Measurements from ENCODE around the gene LCE1D.

Gene LCE1D

DNA sequence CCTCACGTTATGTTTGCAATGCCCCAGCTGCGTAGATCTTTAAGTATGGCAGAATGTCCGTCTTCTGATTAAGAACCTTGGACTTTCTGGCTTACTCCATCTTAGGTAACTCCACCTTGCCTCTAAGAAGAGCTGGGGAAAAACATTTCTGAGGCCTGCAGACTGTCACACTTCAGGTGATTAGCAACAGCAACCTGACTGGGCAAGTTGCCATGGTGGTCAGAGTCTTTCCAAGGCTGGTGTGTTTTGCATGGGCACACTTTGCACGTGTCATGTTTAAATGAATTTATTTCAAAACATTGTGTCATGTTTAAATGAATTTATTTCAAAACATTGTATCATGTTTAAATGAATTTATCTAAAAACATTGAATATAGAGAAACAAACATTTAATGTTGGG lies 37.9 kb upstream of the LCE1D start:
- H3K27me3 Mint-ChIP-seq (ENCODE audit: low read depth, poor library complexity), result peaks cover 4% of the 10 kb centered on the region
- no peak for TF ChIP-seq CTCF (IDR thresholded peaks at IDR 0.05)
- peaks cover 6% of the 10 kb centered on the region for H3K36me3 Mint-ChIP-seq (ENCODE audit: low read depth)
- no peak overlapping the region for H3K4me3 Mint-ChIP-seq
- no peaks in the 10 kb centered on the region for H3K4me1 Mint-ChIP-seq
- no peak for DNase-seq
- peaks cover 96% of the 10 kb centered on the region for H3K9me3 Mint-ChIP-seq
- H3K27ac Mint-ChIP-seq, result no peak overlapping the region

DNA sequence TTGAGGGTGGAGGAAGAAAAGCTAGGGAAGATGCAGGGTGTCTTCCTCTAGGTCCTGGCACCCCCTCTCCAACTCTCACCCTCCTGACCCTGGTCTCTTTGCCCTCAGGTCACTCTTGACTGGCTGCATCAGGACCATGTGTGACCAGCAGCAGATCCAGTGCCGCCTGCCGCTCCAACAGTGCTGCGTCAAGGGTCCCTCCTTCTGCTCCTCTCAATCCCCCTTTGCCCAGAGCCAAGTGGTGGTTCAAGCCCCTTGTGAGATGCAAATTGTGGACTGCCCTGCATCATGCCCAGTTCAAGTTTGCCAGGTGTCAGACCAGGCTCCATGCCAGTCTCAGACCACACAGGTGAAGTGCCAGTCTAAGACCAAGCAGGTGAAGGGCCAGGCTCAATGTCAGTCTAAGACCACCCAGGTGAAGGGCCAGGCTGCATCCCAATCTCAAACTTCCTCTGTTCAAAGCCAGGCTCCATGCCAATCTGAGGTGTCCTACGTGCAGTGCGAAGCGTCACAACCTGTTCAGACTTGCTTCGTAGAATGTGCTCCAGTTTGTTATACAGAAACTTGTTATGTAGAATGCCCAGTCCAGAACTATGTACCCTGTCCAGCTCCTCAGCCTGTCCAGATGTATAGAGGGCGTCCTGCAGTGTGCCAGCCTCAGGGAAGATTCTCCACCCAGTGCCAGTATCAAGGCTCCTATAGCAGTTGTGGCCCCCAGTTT lies 36.9 kb upstream of the LCE1D start:
- H3K9me3 Mint-ChIP-seq, result peaks cover 95% of the 10 kb centered on the region
- no peak overlapping the region for H3K4me3 Mint-ChIP-seq
- no peak for DNase-seq
- peaks cover 4% of the 10 kb centered on the region for H3K27me3 Mint-ChIP-seq (ENCODE audit: low read depth, poor library complexity)
- H3K4me1 Mint-ChIP-seq, result no peaks in the 10 kb centered on the region
- peaks cover 6% of the 10 kb centered on the region for H3K36me3 Mint-ChIP-seq (ENCODE audit: low read depth)
- TF ChIP-seq CTCF (IDR thresholded peaks at IDR 0.05), result no peak
- H3K27ac Mint-ChIP-seq, result no peak overlapping the region

DNA sequence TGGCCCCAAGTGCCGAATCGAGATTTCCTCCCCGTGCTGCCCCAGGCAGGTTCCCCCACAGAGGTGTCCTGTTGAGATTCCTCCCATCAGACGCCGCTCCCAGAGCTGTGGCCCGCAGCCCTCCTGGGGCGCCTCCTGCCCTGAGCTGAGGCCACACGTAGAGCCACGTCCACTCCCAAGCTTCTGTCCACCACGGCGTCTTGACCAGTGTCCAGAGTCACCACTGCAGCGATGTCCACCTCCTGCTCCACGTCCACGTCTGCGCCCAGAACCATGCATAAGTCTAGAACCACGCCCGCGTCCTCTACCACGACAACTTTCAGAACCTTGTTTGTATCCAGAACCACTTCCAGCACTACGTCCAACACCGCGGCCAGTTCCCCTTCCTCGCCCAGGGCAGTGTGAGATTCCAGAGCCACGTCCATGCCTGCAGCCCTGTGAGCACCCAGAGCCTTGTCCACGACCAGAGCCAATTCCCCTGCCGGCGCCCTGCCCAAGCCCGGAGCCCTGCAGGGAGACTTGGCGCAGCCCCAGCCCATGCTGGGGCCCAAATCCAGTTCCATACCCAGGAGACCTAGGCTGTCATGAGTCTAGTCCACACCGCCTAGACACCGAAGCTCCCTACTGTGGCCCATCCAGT lies 35.9 kb upstream of the LCE1D start:
- Mint-ChIP-seq H3K27me3 (ENCODE audit: low read depth, poor library complexity) (peaks cover 3% of the 10 kb centered on the region), H3K36me3 (ENCODE audit: low read depth) (peaks cover 6% of the 10 kb centered on the region), H3K27ac (no peak overlapping the region), H3K4me3 (no peak overlapping the region), H3K4me1 (no peaks in the 10 kb centered on the region), H3K9me3 (peaks cover 95% of the 10 kb centered on the region)
- DNase-seq, result no peak
- no peak for TF ChIP-seq CTCF (IDR thresholded peaks at IDR 0.05)

DNA sequence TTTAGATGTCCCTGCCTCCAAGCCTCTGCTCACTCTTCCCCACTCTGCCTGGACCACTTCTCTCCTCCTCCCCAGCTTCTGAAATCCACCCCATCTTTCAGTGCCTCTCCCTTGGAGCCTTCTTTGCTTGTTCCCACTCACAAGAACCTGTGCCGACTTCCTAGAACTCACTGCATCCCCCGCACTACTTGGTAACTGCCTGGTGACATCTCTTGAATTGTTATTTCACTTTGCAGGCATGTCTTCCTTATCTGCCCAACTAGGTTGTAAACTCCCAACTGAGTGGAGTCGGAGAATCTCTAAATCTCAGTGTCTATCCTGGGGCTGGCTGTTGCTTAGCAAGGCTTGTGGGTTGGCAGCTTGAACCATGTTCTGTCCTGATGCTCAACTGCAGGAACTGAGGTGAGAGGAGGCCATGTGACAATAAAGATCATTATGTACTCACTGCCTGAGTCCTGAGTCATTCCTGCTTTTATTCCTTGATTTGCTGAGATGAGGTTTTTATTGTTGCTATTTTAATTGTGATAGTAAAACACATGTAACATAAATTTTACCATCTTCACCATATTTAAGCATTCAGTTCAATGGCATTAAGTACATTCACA lies 34.8 kb upstream of the LCE1D start:
- Mint-ChIP-seq H3K27me3 (ENCODE audit: low read depth, poor library complexity) (no peaks in the 10 kb centered on the region), H3K27ac (no peak overlapping the region), H3K4me3 (no peak overlapping the region), H3K36me3 (ENCODE audit: low read depth) (peaks cover 6% of the 10 kb centered on the region), H3K9me3 (peaks cover 95% of the 10 kb centered on the region), H3K4me1 (no peaks in the 10 kb centered on the region)
- no peak for TF ChIP-seq CTCF (IDR thresholded peaks at IDR 0.05)
- no peak for DNase-seq

DNA sequence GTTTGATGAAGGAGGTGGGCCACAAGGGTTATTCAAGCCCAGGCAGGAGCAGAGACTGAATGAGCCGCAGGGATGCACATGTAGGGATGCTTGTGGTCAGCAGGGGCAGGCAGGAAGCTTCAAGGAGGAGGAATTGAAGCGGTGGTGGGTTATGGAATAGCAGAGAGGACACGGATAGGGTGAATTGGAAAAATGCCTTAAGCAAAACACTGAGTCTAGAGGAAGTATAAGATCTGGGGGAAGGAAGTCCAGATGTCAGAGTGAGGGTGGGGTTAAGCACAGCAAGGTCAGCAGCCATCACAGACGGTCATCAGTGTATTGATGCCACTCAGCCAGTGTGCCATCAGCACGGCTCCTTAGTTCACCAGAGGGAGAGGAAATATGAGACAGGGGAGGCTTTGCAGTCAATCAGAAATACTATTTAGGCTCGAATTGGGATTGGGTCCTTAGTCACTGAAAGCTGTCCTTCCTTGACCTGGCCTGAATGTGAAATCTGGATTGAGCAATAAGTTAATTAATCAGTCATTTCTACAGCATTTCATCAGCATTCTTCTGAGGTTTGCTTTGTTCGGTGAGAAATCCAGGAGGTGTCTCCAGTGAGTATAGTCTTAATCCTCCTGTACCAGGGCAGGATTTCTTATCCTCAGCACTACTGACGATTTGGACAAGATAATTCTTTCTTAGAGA lies 27.5 kb upstream of the LCE1D start:
- Mint-ChIP-seq H3K4me1 (no peaks in the 10 kb centered on the region), H3K27ac (no peak overlapping the region), H3K36me3 (ENCODE audit: low read depth) (no peaks in the 10 kb centered on the region), H3K4me3 (no peak overlapping the region), H3K9me3 (peaks cover 86% of the 10 kb centered on the region), H3K27me3 (ENCODE audit: low read depth, poor library complexity) (peaks cover 3% of the 10 kb centered on the region)
- DNase-seq, result no peak
- TF ChIP-seq CTCF (IDR thresholded peaks at IDR 0.05), result no peak
